IPS-11a (cell line): ENCODE measurements around the gene NSMCE4A.
"Not testable (repeated sequence)": the region's sequence is repeated elsewhere in the genome, so short reads cannot be mapped to it uniquely, and the experiment has no call there.

Experiments
- H3K4me3 ChIP-seq: one replicate; pipeline ENCODE4 v1.5.1; 2013; ENCODE audit warnings: low read depth, low read length, control low read depth

NSMCE4A gene

DNA sequence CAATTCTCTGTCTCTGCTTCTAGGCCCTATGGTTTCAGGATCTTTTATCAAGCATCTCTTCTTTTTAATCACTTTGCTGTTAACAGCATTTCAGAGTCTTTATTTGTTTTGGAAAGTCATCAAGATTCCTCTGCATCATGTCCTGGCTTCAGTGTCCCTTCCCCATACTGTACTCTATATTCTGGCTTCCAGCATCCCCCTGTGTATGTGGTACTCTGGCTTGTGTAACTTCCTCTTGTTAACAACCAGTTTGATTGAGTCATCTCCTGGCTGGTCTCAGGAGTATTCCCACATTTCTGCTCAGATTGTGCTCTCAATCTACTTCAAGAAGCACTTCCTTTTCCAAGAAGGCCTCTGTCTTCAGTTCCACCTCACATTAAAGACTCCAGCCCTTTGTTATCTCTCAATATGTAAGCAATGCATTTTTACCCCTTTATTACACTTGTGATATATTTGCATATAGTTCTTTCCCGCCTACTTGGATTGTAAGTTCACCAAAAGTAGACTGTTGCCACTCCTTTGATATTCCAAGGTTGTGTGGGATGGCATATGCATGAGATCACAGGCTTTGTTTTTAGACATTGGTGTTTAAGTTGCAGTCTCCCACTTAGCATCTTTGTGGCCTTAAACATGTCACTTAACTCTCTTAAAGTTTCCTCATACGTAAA is 32.1 kb downstream of the NSMCE4A start:
- H3K4me3 ChIP-seq = no peak overlapping the region

DNA sequence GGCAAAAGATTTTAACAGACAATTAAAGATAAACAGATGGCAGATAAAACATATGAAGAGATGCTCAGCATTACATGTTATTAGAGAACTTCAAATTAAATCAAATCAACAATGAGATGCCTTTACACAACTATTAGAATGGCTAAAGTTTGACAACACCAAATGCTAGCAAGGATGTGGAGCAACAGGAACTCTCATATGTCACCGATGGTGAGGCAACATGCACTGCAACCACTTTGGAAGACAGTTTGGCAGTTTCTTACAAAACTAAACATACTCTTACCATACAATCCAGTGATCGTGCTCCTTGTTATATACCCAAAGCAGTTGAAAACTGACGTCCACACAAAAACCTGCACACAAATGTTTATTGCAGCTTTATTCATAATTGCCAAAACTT is 33.5 kb downstream of the NSMCE4A start:
- H3K4me3 ChIP-seq = no peak overlapping the region

GRCh38 chr10:121936295-121936694 is 38.7 kb downstream of the NSMCE4A start:
- no peak overlapping the region for H3K4me3 ChIP-seq

GRCh38 chr10:121935702-121936101 is 39.3 kb downstream of the NSMCE4A start:
- no peak overlapping the region for H3K4me3 ChIP-seq

DNA sequence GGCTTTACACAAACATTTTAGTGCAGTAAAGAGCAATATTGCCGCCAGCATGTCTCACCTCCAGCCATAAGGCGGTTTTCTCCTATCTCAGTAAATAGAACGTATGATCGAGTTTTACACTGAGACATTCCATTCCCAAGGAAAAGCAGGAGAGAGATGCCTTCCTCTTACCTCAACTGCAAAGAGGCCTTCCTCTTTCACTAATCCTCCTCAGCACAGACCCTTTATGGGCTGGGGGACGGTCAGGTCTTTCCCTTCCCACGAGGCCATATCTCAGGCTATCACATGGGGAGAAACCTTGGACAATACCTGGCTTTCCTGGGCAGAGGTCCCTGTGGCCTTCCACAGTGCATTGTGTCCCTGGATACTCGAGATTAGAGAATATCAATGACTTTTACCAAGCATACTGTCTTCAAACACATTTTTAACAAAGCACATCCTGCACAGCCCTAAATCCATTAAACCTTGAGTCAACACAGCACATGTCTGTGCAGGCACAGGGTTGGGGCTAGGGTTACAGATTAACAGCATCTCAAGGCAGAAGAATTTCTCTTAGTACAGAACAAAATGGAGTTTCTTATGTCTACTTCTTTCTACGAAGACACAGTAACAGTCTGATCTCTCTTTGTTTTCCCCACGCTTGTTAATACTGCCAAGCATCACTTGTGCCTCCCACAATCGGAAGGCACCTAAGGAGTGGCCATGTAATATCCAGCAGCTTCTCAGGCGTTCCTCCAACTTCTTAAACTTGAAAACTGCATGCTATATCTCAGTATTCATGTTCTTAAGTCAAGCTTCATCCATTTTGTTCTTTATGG is 44.5 kb downstream of the NSMCE4A start:
- H3K4me3 ChIP-seq = not testable (repeated sequence)

DNA sequence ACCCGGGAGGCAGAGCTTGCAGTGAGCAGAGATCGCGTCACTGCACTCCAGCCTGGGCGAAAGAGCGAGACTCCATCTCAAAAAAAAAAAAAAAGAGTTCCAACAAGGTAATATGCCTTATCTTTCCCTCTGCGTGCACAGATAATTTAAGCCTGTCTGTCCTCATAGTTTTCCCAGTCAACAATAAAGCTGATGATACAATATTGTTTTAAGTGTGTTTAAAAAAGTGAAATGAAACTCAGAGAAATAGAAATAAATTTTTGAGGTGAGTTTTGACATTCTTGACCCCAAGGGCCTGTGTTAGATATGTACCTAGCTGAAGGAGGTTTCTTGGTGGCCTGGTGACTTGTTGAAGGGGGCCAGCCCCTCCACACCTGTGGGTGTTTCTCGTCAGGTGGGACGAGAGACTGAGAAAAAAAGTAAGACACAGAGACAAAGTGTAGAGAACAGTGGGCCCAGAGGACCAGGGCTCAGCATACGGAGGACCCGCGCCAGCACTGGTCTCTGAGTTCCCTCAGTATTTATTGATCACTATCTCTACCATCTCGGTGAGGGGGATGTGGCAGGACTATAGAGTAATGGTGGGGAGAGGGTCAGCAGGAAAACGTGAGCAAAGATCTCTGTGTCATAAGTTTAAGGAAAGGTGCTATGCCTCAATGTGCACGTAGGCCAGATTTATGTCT is 45.3 kb downstream of the NSMCE4A start:
- H3K4me3 ChIP-seq = not testable (repeated sequence)

- peak overlapping the region; percentile 87 for H3K4me3 ChIP-seq
Observed at GRCh38 chr10:121928528-121928884, 46.5 kb downstream of the NSMCE4A start.

DNA sequence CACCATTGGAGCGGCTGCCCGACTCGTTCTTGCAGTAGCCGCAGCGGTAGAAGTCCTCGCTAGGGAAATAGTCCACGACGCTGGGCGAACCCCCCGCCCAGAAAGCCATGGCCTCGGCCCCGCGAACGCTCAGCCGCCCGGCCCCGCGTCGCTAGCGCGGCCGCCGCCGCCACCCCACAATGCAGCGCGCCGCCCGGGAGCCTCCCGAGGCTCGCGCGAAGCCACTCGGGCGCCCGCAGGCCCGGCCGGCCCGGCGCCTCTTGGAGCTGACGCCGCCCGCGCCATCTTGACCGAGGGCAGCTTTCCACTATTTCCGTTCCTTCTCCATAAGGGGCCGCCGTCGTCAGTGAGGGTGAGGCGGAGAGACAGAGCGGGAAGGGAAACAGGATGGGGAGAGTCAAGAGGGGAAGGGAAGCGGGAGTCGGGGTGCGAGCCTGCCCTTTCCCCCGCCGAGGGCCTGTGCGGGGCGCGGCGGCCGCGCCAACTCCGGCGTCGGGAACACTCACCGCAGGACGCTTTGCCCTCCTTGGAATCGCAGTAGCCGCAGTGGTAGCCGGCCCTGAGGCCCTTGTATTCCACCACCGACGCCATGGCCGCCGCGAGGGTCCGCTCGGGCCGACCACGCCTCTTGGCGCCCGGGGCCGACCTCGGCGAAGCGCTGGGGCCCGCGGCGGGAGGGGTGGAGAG is 47.0 kb downstream of the NSMCE4A start, which contains the start of gene ATE1:
Gene ATE1, minus strand, starts transcription at position 191 of the 687 bp plus-strand sequence. Its CDS starts 82 bp downstream, at position 109.
- peak within 1 kb of the TSS; percentile 87 for H3K4me3 ChIP-seq

DNA sequence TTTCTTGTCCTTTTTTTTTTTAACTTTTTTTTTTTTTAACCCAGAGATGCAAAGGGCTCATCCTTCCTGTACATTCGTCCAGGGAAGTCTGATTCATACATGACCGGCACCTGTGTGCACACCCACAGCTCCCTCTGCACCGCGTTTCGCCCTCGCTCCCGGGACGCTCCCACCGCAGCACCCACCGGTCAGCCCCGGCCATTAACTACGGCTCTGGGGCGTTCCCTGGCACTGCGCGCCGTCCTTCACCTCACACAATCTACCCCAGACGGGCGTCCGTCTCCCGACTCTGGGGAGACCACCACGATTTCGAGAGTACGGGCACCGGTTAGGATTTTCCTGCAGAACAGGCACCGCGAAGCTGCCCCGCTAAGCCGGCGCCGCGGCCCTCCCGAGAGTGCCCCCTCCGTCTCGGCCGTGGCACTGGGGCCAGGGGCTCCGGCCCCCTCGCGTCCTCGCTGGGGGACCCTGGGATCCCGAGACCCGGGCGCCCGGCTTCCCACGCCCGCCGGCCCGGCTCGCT is 47.6 kb downstream of the NSMCE4A start:
- peak overlapping the region; percentile 87 for H3K4me3 ChIP-seq

DNA sequence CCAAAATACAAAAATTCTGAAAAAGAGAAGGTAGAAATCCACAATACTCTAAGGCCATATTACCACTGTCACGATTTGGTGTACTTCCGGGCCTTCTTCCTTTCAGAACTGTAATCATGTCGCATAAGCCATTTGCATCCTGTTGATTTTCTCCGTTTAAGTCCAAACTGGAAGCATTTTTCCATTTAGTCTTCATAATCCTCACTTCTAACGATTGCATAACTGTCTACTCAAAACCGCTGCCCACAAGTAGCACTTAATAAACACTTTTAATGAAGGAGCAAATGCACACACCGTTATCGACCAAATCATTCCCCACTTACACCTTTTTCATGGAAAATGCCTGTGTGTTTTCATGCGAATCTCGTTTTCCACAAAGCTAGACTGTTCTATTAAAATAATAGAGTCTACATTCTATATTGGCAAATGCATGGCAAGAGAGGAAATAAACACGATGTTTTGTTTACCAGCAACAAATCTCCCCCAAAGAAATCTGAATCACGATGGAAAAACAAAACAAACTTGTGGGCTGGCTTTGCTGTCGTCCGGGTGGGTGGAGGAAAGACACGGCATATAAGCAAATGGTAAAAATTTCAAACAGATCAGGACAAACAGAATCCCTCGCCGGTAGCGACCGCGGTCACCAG is 48.2 kb downstream of the NSMCE4A start:
- peak overlapping the region; percentile 87 for H3K4me3 ChIP-seq

DNA sequence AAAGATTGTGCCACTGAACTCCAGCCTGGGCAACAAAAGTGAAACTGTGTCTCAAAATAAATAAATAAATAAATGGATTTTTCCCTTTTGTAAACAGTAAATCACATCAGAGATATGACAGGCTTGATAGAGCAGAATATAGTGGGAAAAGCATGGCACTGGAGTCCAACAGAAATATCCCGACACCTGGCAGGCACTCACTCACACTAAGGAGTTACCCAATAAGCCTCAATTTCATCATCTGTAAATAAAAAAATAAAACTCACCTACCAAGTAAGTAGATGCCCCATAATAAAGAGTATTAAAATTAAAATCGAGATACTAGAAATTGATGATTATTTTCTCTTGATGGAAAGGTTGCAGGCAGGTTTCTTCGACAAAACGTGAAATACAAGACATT is 48.9 kb downstream of the NSMCE4A start:
- H3K4me3 ChIP-seq = no peak overlapping the region

DNA sequence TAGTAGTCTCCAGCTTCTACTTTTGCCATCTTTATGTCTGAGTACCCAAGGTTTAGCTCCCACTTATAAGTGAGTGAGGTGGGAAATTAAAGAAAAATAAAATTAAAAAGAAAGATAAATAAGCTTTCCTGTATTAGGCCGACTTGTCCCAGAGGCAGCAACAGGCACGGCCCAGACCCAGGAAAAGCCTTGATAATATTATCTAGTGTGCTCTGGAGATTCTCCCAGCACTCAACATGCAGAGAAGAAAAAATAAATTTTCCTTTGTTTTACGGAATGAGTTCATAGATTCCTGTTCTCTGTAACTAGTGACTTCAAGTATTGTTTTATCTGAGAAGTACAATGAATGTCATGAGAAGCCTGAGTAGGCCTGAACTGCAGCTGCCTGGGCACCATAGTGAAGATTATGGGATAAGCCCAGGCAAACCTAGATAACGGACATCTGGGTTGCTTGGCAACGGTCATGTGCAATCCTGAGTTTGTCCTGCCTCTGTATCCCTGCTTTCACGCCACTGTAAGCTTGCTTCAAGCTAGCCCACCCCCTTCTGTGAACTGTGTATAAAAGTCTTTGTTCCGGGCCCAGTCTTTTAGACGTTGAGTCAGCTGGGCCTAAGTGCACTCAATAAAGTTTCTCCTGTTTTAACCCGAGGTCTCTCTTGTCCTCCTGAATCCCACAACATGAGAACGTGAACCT is 53.6 kb downstream of the NSMCE4A start:
- H3K4me3 ChIP-seq = no peak overlapping the region

DNA sequence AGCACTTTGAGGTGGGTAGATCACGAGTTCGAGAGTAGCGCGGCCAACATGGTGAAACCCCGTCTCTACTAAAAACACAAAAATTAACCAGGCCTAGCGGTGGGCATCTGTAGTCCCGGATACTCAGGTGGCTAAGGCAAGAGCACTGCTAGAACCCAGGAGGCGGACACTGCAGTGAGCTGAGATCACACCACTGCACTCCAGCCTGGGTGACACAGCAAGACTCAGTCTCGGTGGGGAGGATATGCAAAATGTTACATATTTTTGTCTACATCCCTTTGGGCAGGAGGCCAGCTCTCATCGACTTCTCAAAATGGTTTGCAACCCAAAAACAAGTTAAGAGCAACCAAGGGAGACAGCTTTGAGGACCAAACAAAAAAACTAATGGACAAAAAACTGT is 55.4 kb downstream of the NSMCE4A start:
- H3K4me3 ChIP-seq = no peak overlapping the region

- H3K4me3 ChIP-seq = not testable (repeated sequence)
Observed at GRCh38 chr10:121918800-121919199, 56.2 kb downstream of the NSMCE4A start.

DNA sequence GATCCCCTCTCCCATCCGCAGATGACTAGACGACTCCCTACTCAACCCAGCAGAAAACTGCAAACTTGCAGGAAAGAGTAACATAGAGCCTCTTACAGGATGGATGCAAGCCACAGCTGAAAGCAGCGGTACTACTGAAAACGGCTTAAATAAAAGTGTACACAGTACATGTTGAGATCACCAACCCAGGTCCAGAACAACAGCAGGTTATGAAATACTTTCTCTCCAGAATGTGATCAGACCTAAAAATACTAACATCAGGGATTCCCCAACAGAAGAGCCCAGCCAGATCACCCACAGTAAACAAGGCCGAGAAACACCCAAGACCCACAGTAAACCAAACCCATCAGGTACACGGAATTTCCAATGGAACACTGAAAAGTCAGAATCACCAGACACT is 60.4 kb downstream of the NSMCE4A start:
- no peak overlapping the region for H3K4me3 ChIP-seq

GRCh38 chr10:121911421-121911697 is 63.7 kb downstream of the NSMCE4A start:
- H3K4me3 ChIP-seq = no peak overlapping the region

DNA sequence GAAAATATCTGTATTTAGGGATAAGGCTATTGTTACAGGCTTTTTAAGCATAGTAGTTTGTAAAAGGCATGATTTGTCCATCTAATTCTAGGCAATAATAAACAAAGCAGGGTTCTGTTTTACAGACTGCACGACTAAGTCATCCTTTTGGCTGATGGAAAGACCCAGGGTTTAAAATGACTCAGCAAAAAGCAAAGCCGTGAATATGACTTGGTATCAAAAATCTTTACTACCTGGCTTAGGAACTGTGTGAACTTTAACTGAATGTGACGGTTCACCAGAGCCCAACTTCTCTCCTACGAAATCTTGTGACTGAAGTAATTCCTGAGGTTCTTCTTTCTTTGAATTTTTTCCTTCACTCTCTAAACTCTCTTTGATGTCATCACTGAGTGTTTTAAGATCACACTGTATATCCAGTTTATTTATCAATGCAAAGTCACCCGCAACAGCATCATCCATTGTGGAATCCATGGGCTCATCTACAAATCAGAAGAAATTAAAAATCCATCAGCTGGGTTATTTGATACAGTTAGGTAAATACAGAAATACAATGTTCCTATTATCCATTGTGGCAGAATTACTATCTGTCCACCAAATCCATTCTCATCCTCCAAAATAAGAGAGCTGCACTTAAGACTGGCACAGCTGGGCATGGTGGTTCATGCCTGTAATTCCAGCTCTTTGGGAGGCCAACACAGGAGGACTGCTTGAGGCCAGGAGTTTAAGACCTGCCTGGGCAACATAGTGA is 64.2 kb downstream of the NSMCE4A start:
- no peak overlapping the region for H3K4me3 ChIP-seq
